ENCODE measurements around the gene ANKRD23.

Gene ANKRD23

GRCh38 chr2:96867756-96868554 is 24.1 kb upstream of the ANKRD23 start:
- ChIA-PET CTCF (interaction anchor here (0.6 to 3.1 kb wide), 13 partner anchors 10 to 82 kb away, joined by 3 to 27 read pairs (median 4); partner anchors contain the start of gene ANKRD39), POLR2A (ENCODE audit: low non-redundant PET) (interaction anchor here (0.6 to 1.6 kb wide), 3 partner anchors 10 to 166 kb away, joined by 3 to 9 read pairs (median 7); partner anchors contain the start of gene ANKRD39)
- peak overlapping the region; percentile 89 for H3K27ac ChIP-seq
- DNase-seq (ENCODE audit: low spot score): no peak
- TF ChIP-seq, protein P1, sequence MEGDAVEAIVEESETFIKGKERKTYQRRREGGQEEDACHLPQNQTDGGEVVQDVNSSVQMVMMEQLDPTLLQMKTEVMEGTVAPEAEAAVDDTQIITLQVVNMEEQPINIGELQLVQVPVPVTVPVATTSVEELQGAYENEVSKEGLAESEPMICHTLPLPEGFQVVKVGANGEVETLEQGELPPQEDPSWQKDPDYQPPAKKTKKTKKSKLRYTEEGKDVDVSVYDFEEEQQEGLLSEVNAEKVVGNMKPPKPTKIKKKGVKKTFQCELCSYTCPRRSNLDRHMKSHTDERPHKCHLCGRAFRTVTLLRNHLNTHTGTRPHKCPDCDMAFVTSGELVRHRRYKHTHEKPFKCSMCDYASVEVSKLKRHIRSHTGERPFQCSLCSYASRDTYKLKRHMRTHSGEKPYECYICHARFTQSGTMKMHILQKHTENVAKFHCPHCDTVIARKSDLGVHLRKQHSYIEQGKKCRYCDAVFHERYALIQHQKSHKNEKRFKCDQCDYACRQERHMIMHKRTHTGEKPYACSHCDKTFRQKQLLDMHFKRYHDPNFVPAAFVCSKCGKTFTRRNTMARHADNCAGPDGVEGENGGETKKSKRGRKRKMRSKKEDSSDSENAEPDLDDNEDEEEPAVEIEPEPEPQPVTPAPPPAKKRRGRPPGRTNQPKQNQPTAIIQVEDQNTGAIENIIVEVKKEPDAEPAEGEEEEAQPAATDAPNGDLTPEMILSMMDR (conservative IDR thresholded peaks at IDR 0.05; ENCODE audit: low read depth): no peak

- ChIA-PET CTCF (interaction anchor here (1.4 to 3.1 kb wide), 3 partner anchors 9 to 83 kb away, joined by 7 to 27 read pairs (median 12); partner anchors contain the start of gene ANKRD39), POLR2A (ENCODE audit: low non-redundant PET) (interaction anchor here (1.6 kb wide), 1 partner anchor 9 kb away, joined by 9 read pairs; the partner anchor contains the start of gene ANKRD39)
- TF ChIP-seq, protein P1 (conservative IDR thresholded peaks at IDR 0.05; ENCODE audit: low read depth): no peak
- DNase-seq (ENCODE audit: low spot score): no peak
- peak overlapping the region; percentile 89 for H3K27ac ChIP-seq
These were observed 23.4 kb upstream of the ANKRD23 start for GRCh38 chr2:96866986-96867755.

DNA sequence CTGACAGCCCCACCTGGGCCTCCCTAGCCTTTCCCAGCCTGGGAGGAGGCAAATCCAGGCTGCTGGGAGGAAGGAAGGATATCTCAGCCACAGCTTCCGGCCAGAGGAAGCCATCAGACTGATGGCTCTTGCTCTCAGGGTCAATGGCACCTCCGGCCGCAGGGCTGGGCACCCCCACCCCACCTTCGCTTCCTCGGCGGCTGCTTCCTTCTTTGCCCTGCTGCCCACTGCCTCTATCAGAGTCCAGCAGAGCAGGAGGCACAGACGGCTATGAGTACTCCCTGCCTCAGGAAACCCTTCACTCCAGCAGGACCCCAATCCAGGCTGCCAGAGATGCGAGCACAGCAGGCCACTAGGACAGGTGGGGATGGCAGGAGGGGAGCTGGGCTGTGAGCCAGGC is 22.8 kb upstream of the ANKRD23 start:
- ChIA-PET CTCF (interaction anchor here (0.7 to 0.8 kb wide), 2 partner anchors 11 to 89 kb away, joined by 3 to 4 read pairs; no protein-coding TSS in a partner anchor), POLR2A (ENCODE audit: low non-redundant PET) (no interaction called here)
- no peak for DNase-seq (ENCODE audit: low spot score)
- TF ChIP-seq, protein P1 (conservative IDR thresholded peaks at IDR 0.05; ENCODE audit: low read depth): no peak
- H3K27ac ChIP-seq: peak overlapping the region; percentile 89

DNA sequence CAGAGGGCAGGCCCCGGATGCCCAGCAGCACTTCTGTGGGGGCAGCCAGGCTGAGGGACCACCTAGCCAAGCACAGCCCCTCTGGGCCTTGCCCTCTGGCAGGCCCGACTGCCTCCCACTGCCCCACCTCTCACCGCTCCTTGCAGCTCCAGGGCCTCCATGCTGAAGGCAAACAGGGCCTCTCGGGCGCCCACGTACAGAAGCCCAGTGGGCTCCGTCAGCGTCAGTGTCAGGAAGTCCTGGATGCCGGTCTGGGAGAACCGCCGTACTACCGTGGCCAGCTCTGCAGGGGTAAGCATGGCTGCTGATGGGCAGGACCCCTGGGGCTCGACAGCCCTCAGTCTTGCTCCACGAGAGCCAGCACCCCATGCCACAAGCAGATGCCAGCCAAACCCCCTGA is 22.3 kb upstream of the ANKRD23 start:
- CTCF ChIA-PET: interaction anchor here (0.7 to 0.8 kb wide), 2 partner anchors 11 to 89 kb away, joined by 3 to 4 read pairs; no protein-coding TSS in a partner anchor

DNA sequence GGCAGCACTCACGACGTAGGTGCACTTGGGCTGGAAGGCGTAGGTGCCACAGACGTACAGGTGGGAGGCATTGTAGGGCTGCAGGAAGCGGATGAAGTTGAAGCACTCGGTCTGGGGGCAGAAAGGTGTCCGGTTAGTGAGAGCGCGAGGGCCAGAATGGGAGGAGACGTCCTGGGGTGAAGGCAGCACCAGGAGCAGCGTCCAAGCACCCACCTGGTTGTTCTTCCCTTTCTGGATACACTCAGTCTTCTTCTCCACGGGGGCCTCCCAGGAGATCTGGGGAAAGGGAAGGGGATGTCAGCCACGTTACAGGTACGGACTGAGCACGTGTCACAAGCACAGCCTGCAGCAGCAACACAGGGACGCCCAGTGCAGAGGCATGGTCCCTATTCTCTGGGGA is 21.8 kb upstream of the ANKRD23 start:
- DNase-seq (ENCODE audit: low spot score): no peak
- H3K27ac ChIP-seq: peak overlapping the region; percentile 89
- TF ChIP-seq, protein P1 (conservative IDR thresholded peaks at IDR 0.05; ENCODE audit: low read depth): no peak
- POLR2A ChIA-PET (ENCODE audit: low non-redundant PET): no interaction called here
- CTCF ChIA-PET: interaction anchor here (0.8 kb wide), 1 partner anchor 90 kb away, joined by 4 read pairs; no protein-coding TSS in a partner anchor

More for the DNA sequence above, 22.3 kb upstream of the ANKRD23 start:
- POLR2A ChIA-PET (ENCODE audit: low non-redundant PET): no interaction called here
- peak overlapping the region; percentile 89 for H3K27ac ChIP-seq
- no peak for DNase-seq (ENCODE audit: low spot score)
- TF ChIP-seq, protein P1 (conservative IDR thresholded peaks at IDR 0.05; ENCODE audit: low read depth): no peak
